Loucy (cell line): Measurements from ENCODE around the gene ARHGEF10L.

Experiments used
- H2AFZ ChIP-seq: fragments of 200-600 bp; sonication (generic); 2 replicates; pipeline ENCODE4 v1.6.0; 2016; ENCODE audit warnings: antibody characterized with exemption, mild to moderate bottlenecking, low read length, moderate library complexity
- H3F3A ChIP-seq: fragments of 200-600 bp; 2 replicates; pipeline ENCODE4 v1.6.0; 2016; ENCODE audit warnings: antibody characterized with exemption, low read depth, mild to moderate bottlenecking
- H3K27me3 ChIP-seq: fragments of 200-600 bp; sonication (generic); 2 replicates; pipeline ENCODE4 v1.6.1; 2014; ENCODE audit warnings: low read length, mild to moderate bottlenecking; ENCODE audit not compliant: insufficient read depth, poor library complexity, severe bottlenecking
- H3K36me3 ChIP-seq: fragments of 200-600 bp; sonication (generic); 2 replicates; pipeline ENCODE4 v1.6.1; 2016; ENCODE audit warnings: low read length; ENCODE audit not compliant: insufficient read depth
- H3K4me1 ChIP-seq: fragments of 200-600 bp; sonication (generic); 2 replicates; pipeline ENCODE4 v1.5.1; 2014; ENCODE audit warnings: low read length, mild to moderate bottlenecking; ENCODE audit not compliant: insufficient read depth, poor library complexity, severe bottlenecking
- H3K4me2 ChIP-seq: fragments of 200-600 bp; sonication (generic); 2 replicates; pipeline ENCODE4 v1.6.0; 2014; ENCODE audit warnings: antibody characterized with exemption, low read length, low read depth, mild to moderate bottlenecking; ENCODE audit not compliant: poor library complexity, severe bottlenecking
- H3K4me3 ChIP-seq: fragments of 200-600 bp; sonication (generic); 2 replicates; pipeline ENCODE4 v1.5.1; 2014; ENCODE audit warnings: low read length, mild to moderate bottlenecking, mixed read lengths; ENCODE audit not compliant: poor library complexity, severe bottlenecking
- H3K79me2 ChIP-seq: fragments of 200-600 bp; sonication (generic); 2 replicates; pipeline ENCODE4 v1.6.1; 2014; ENCODE audit warnings: low read length; ENCODE audit not compliant: insufficient read depth
- H3K9ac ChIP-seq: fragments of 200-600 bp; sonication (generic); 2 replicates; pipeline ENCODE4 v1.6.0; 2014; ENCODE audit warnings: mild to moderate bottlenecking, low read depth, low read length, moderate library complexity; ENCODE audit not compliant: poor library complexity, severe bottlenecking
- H3K9me2 ChIP-seq: fragments of 200-600 bp; sonication (generic); replicated peaks from 2 replicates; pipeline ENCODE4 v1.6.1; 2016; ENCODE audit warnings: low read depth, low read length, mixed read lengths
- H3K9me3 ChIP-seq: fragments of 200-600 bp; sonication (generic); 2 replicates; pipeline ENCODE4 v1.6.1; 2014; ENCODE audit warnings: mild to moderate bottlenecking, antibody characterized with exemption, low read length, low read depth; ENCODE audit not compliant: insufficient read depth
- H4K20me1 ChIP-seq: fragments of 200-600 bp; sonication (generic); 2 replicates; pipeline ENCODE4 v1.6.0; 2014; ENCODE audit warnings: antibody characterized with exemption, low read length, mild to moderate bottlenecking; ENCODE audit not compliant: insufficient read depth, poor library complexity, severe bottlenecking
- CTCF ChIP-seq: fragments of 200-600 bp; sonication (generic); conservative IDR thresholded peaks from 2 replicates; pipeline ENCODE4 v1.5.1; 2014; ENCODE audit warnings: mild to moderate bottlenecking, antibody characterized with exemption, low read length
- EZH2phosphoT487 ChIP-seq: fragments of 200-600 bp; IDR thresholded peaks from 2 replicates; pipeline ENCODE4 v1.6.1; 2018; ENCODE audit warnings: antibody characterized with exemption, mild to moderate bottlenecking, moderate library complexity, borderline replicate concordance

Gene ARHGEF10L

GRCh38 chr1:17564458-17565393 lies 25.2 kb downstream of the ARHGEF10L start:
- H3K36me3 ChIP-seq: no peaks in the 10 kb centered on the region
- no peak for TF ChIP-seq EZH2phosphoT487
- TF ChIP-seq CTCF: no peak
- H3K9ac ChIP-seq: no peak overlapping the region
- H3K9me3 ChIP-seq: no peaks in the 10 kb centered on the region
- no peaks in the 10 kb centered on the region for H4K20me1 ChIP-seq
- no peaks in the 10 kb centered on the region for H3K4me1 ChIP-seq
- no peaks in the 10 kb centered on the region for H3K79me2 ChIP-seq
- no peak overlapping the region for H3K4me2 ChIP-seq
- no peaks in the 10 kb centered on the region for H3K9me2 ChIP-seq
- no peaks in the 10 kb centered on the region for H3F3A ChIP-seq
- H3K4me3 ChIP-seq: no peak overlapping the region
- H3K27me3 ChIP-seq: no peaks in the 10 kb centered on the region
- H2AFZ ChIP-seq: no peak overlapping the region

GRCh38 chr1:17565461-17566252 lies 26.2 kb downstream of the ARHGEF10L start:
- no peak overlapping the region for H2AFZ ChIP-seq
- H3K4me2 ChIP-seq: no peak overlapping the region
- no peaks in the 10 kb centered on the region for H3F3A ChIP-seq
- no peaks in the 10 kb centered on the region for H3K4me1 ChIP-seq
- H3K9me3 ChIP-seq: no peaks in the 10 kb centered on the region
- H3K36me3 ChIP-seq: no peaks in the 10 kb centered on the region
- H3K79me2 ChIP-seq: no peaks in the 10 kb centered on the region
- no peaks in the 10 kb centered on the region for H3K9me2 ChIP-seq
- no peaks in the 10 kb centered on the region for H3K27me3 ChIP-seq
- no peaks in the 10 kb centered on the region for H4K20me1 ChIP-seq
- no peak for TF ChIP-seq CTCF
- no peak for TF ChIP-seq EZH2phosphoT487
- no peak overlapping the region for H3K9ac ChIP-seq
- H3K4me3 ChIP-seq: no peak overlapping the region

- Histone ChIP-seq H3K9me2 (no peaks in the 10 kb centered on the region), H3K9ac (no peak overlapping the region), H3K36me3 (no peaks in the 10 kb centered on the region), H3K27me3 (no peaks in the 10 kb centered on the region), H3K79me2 (no peaks in the 10 kb centered on the region), H3K9me3 (no peaks in the 10 kb centered on the region), H2AFZ (no peak overlapping the region), H4K20me1 (no peaks in the 10 kb centered on the region), H3F3A (no peaks in the 10 kb centered on the region), H3K4me2 (no peak overlapping the region), H3K4me3 (no peak overlapping the region), H3K4me1 (no peaks in the 10 kb centered on the region)
- no peak for TF ChIP-seq CTCF
- TF ChIP-seq EZH2phosphoT487: no peak
Measured at GRCh38 chr1:17566417-17566816, 26.9 kb downstream of the ARHGEF10L start.
